GM12878 (cell line): ENCODE measurements around the gene MSH3. TPM values are rescaled to one million over a fixed set of nuclear protein-coding genes. Genes with fewer than 3 reads are reported as not detected.

Source experiments
- ATAC-seq: fragments of 200-7000 bp; cut with Tn5 transposase; 3 replicates; pipeline ENCODE4 v1.9.1; 2020; ENCODE audit warnings: mild to moderate bottlenecking, moderate library complexity
- BruUV-seq: library from RNA; stranded (reverse); fragments of 400-500 nt; replicated peaks from 2 replicates; lab custom pipeline; 2021; lab: Mats Ljungman, UMichigan
- CTCF ChIA-PET: fragments of 300-600 bp; sonication (Branson Sonifier 250); formaldehyde crosslinking; extraction: SDS; loops from one replicate; lab custom pipeline; 2021; ENCODE audit warnings: inconsistent platforms; lab: Yijun Ruan, JAX
- POLR2A ChIA-PET: fragments of 350-600 bp; formaldehyde crosslinking; extraction: SDS; loops from one replicate; lab custom pipeline; 2021; ENCODE audit warnings: inconsistent platforms; lab: Charles Lee
- RAD21 ChIA-PET: fragments of 300-600 bp; sonication (Branson Sonifier 250); formaldehyde crosslinking; loops from one replicate; lab custom pipeline; 2023; ENCODE audit warnings: antibody characterized with exemption; ENCODE audit not compliant: unreplicated experiment; lab: Charles Lee
- SMC1A ChIA-PET: fragments of 300-600 bp; sonication (Branson Sonifier 250); formaldehyde crosslinking; loops from one replicate; lab custom pipeline; 2023; ENCODE audit not compliant: unreplicated experiment, uncharacterized antibody; lab: Charles Lee
- DNase-seq: peaks from one replicate; pipeline ENCODE4 v3.0.0-alpha.2; 2011; ENCODE audit warnings: low read depth, low spot score
- FAIRE-seq: peaks from 3 replicates; lab custom pipeline; 2011; peaks lifted over from hg19 to GRCh38; lab: Jason Lieb, UNC
- H2AFZ ChIP-seq: 2 replicates; pipeline ENCODE4 v1.6.0; 2011; ENCODE audit warnings: low read depth, low read length, control low read depth; ENCODE audit not compliant: control insufficient read depth
- H3K27ac ChIP-seq: 2 replicates; pipeline ENCODE4 v1.5.1; 2011; ENCODE audit warnings: control low read depth; ENCODE audit not compliant: control insufficient read depth, insufficient read depth
- H3K27me3 ChIP-seq, 2 experiments: replicated peaks in 1 of 2; 2 replicates each; pipeline versions ENCODE4 v1.6.0 to v1.6.1; 2011; ENCODE audit warnings: low read length in 1 of 2; ENCODE audit not compliant: control insufficient read depth in 2 of 2, insufficient read depth in 2 of 2
- H3K36me3 ChIP-seq, 2 experiments: 2 replicates each; pipeline ENCODE4 v1.5.1; 2011; ENCODE audit warnings: low read length in 1 of 2; ENCODE audit not compliant: control insufficient read depth in 2 of 2, insufficient read depth in 2 of 2
- H3K4me1 ChIP-seq: 2 replicates; pipeline ENCODE4 v1.6.1; 2011; ENCODE audit warnings: mild to moderate bottlenecking, low read length, moderate library complexity, mixed read lengths; ENCODE audit not compliant: control insufficient read depth, insufficient read depth
- H3K4me2 ChIP-seq: 2 replicates; pipeline ENCODE4 v1.6.0; 2011; ENCODE audit warnings: control low read depth; ENCODE audit not compliant: control insufficient read depth, insufficient read depth
- H3K4me3 ChIP-seq: fragments of 200-600 bp; sonication (generic); 2 replicates; pipeline ENCODE4 v1.5.1; 2016
- H3K79me2 ChIP-seq: 2 replicates; pipeline ENCODE4 v1.6.0; 2011; ENCODE audit warnings: low read length; ENCODE audit not compliant: control insufficient read depth, insufficient read depth
- H3K9ac ChIP-seq: 2 replicates; pipeline ENCODE4 v1.8.0; 2011; ENCODE audit warnings: low read length, control low read depth, mixed read lengths; ENCODE audit not compliant: control insufficient read depth, insufficient read depth
- H3K9me3 ChIP-seq: replicated peaks from 3 replicates; pipeline ENCODE4 v1.5.1; 2011; ENCODE audit warnings: mild to moderate bottlenecking, low read length; ENCODE audit not compliant: control insufficient read depth, insufficient read depth
- H4K20me1 ChIP-seq: 2 replicates; pipeline ENCODE4 v1.6.0; 2011; ENCODE audit not compliant: control insufficient read depth, insufficient read depth
- ATF2 ChIP-seq: IDR thresholded peaks from 2 replicates; pipeline ENCODE4 v1.6.1; 2012; ENCODE audit warnings: low read length, inconsistent platforms
- CHD4 ChIP-seq: fragments of 200-600 bp; sonication (generic); IDR thresholded peaks from 2 replicates; pipeline ENCODE4 v1.6.1; 2016; ENCODE audit warnings: mild to moderate bottlenecking
- IRF5 ChIP-seq: fragments of 450-650 bp; IDR thresholded peaks from 2 replicates; pipeline ENCODE4 v1.6.1; 2017; ENCODE audit warnings: borderline replicate concordance
- JUND ChIP-seq: IDR thresholded peaks from 2 replicates; pipeline ENCODE4 v1.6.1; 2012; ENCODE audit warnings: low read depth, mild to moderate bottlenecking, low read length, improper control_type of control experiment, moderate library complexity
- NKRF ChIP-seq: fragments of 450-650 bp; conservative IDR thresholded peaks from 2 replicates; pipeline ENCODE4 v1.6.1; 2017; ENCODE audit warnings: mild to moderate bottlenecking, moderate library complexity
- TCF3 ChIP-seq: IDR thresholded peaks from 2 replicates; pipeline ENCODE4 v1.6.1; 2012; ENCODE audit warnings: low read depth, mild to moderate bottlenecking, low read length, borderline replicate concordance; ENCODE audit not compliant: insufficient read depth
- WGBS: methylation state at CpG from one replicate; pipeline ENCODE4 v1.1.6; 2016; ENCODE audit warnings: low lambda C conversion rate; ENCODE audit not compliant: insufficient replicate concordance, insufficient coverage; ENCODE audit errors: missing lambda C conversion rate; 5-methylcytosine and 5-hydroxymethylcytosine counted together
- in situ Hi-C: fragments of 300-500 bp; cut with MboI; formaldehyde crosslinking; loops from 9 replicates; pipeline ENCODE4 v1.14.3; 2018; ENCODE audit warnings: mixed read lengths
- intact Hi-C: fragments of 100-400 bp; cut with micrococcal nuclease; formaldehyde crosslinking; loops from one replicate; pipeline ENCODE4 v1.14.2; 2022; ENCODE audit not compliant: unreplicated experiment
- polyA plus RNA-seq, 11 experiments: library from polyadenylated mRNA; depleted of rRNA in 4 of 11; unstranded in 6 of 11; stranded (reverse) in 5 of 11; fragments of >200 nt; fragmentation: Nextera tagmentation in 4 of 11; fragmentation: Illumina TruSeq in 1 of 11; extraction: Ambion mirVana in 4 of 11; extraction: Trizol in 1 of 11; gene quantifications; 1 replicate in 1 of 11; 2 replicates in 10 of 11; pipeline versions ENCODE4 v1.2.1 to v1.2.3, GENCODE V29; 2011 to 2016; ENCODE audit warnings: inconsistent platforms in 2 of 11, missing spikeins in 2 of 11, low read depth in 1 of 11
- total RNA-seq, 4 experiments: library from RNA; depleted of rRNA in 3 of 4; stranded (reverse); fragments of >200 nt in 3 of 4; fragmentation: Illumina TruSeq in 1 of 4; extraction: Trizol in 1 of 4; gene quantifications; 2 replicates each; pipeline versions ENCODE4 v1.2.1 to v1.2.3, GENCODE V29; 2013 to 2021

Gene MSH3
- total and polyA plus RNA-seq, 10 of the 15 experiments (the other 5 are each of a cell fraction or from before 2014, with no cell fraction given) = 4.7 to 17.5 (median 12.2) TPM

GRCh38 chr5:80763211-80763610, 108.8 kb downstream of the MSH3 start:
- in situ Hi-C loops (no loop called here), intact Hi-C loops (no loop called here)
- ChIA-PET RAD21 (no interaction called here), SMC1A (no interaction called here), POLR2A (no interaction called here), CTCF (no interaction called here)
- Histone ChIP-seq H3K79me2 (no peaks in the 10 kb centered on the region), H3K36me3 (peaks cover 0 to 3% of the 10 kb centered on the region in 2 experiments; a peak in 2 of 4 replicates), H3K4me2 (no peak overlapping the region), H2AFZ (no peak overlapping the region), H3K4me1 (no peaks in the 10 kb centered on the region), H3K9ac (no peak overlapping the region), H3K9me3 (no peaks in the 10 kb centered on the region), H3K27ac (no peak overlapping the region), H4K20me1 (no peaks in the 10 kb centered on the region), H3K4me3 (no peak overlapping the region), H3K27me3 (no peaks in the 10 kb centered on the region)
- no peak for DNase-seq
- no peak for ATAC-seq
- WGBS = 67% methylated on average over 3 of the region's 3 CpGs
- BruUV-seq = no TSS peak
- TF ChIP-seq JUND (no peak), NKRF (no peak), IRF5 (no peak), ATF2 (no peak), CHD4 (no peak), TCF3 (no peak)
- FAIRE-seq = peak; percentile 27
